HG03039 (cell line): Measurements from ENCODE around the gene THOP1.
A peak's percentile ranks its signal among the peaks of the same experiment; 100 is the strongest.

Experiments used
- ATAC-seq: cut with Tn5 transposase; IDR thresholded peaks from one replicate; pipeline ENCODE4 v1.9.1; 2021; ENCODE audit warnings: mild to moderate bottlenecking, moderate library complexity; ENCODE audit not compliant: unreplicated experiment

THOP1 gene

GRCh38 chr19:2785244-2785997 is at the start of gene THOP1:
Gene THOP1, plus strand, starts transcription at chr19:2785503. Its CDS starts 160 bp downstream, at chr19:2785663.
- peak; percentile 62 for ATAC-seq

DNA sequence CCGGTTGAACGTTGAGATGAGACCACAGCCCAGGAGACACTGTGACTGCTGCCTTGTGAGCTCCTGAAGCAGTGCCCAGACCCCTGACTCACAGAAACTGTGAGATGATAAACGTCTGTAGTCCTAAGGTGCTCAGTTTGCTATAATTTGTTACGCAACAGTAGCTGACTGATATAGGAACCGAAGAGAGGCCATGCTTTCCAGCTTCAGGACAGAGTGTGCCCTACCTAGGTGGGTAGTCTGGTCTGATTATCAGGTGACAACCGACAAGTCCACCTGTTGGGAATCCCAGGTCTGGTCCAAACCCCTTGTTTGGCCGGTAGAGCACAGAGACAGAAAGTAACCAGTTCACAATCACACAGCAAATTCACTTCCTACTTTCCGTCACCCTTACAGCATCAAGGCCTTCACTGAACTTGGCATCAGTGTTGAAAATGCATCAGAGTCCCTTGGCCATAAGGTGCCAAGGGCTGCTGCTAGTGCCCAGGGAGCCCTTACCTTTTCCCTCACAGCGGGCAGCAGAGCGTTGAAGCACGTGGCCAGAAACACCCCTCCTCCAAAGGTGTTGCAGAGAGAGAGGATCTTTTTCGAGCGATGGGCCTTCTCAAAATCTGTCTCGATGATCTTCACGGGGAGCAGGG is 48.6 kb upstream of the THOP1 start:
- no peak for ATAC-seq

GRCh38 chr19:2739602-2740313 is 45.5 kb upstream of the THOP1 start, which contains the start of gene SLC39A3:
Gene SLC39A3, minus strand, starts transcription at chr19:2740017. Its CDS starts 2,760 bp downstream, at chr19:2737257.
- ATAC-seq = peak; percentile 92

- ATAC-seq = no peak
These were observed 45.0 kb upstream of the THOP1 start for GRCh38 chr19:2740314-2740656.

GRCh38 chr19:2743099-2743498 is 42.2 kb upstream of the THOP1 start:
- no peak for ATAC-seq

GRCh38 chr19:2744113-2744512 is 41.2 kb upstream of the THOP1 start:
- ATAC-seq = no peak

DNA sequence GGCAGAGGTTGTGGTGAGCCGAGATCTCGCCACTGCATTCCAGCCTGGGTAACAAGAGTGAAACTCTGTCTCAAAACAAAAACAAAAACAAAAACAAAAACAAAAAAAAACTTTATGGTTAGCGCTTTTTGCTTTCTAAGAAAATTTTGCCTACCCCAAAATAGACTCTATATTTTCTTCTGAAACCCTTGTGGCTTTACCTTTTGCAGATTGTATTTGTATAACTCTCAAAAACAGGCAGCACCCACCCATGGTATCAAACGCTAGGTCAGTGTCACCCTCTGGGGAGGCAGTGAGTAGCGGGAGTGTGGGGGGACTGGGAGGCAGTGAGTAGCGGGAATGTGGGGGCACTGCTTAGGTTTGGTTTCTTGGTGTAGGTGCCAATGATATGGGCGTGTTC is 38.0 kb upstream of the THOP1 start:
- ATAC-seq = no peak

DNA sequence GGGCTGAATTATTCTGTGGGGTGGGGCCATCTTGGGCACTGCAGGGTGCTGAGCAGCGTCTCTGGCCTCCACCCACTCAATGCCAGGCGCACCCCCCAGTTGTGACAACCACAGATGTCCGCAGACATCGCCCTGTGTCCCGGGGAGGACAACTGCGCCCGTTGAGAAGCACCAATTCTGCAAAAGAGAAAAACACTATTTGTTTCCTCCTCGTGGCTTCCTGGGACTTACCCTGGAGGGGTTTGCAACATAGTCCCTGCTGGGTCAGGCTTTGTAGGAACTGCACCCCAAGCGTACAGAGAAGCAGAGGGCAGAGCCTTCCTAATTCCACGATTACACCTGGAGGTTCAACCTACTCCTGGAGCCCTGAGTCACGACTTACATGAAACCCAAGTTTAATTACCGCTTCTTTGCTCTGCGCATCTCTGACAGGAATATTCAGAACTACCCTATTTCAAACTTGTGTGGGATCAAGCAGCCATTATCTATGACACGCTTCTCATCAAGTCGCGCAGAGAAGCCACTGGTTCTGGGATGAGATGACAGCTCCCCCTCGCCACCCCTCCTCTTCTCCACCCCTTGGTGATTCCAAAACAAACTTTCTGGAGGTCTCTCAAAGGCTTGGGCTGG is 34.4 kb upstream of the THOP1 start:
- no peak for ATAC-seq

GRCh38 chr19:2751438-2751830 is 33.9 kb upstream of the THOP1 start:
- ATAC-seq = no peak

DNA sequence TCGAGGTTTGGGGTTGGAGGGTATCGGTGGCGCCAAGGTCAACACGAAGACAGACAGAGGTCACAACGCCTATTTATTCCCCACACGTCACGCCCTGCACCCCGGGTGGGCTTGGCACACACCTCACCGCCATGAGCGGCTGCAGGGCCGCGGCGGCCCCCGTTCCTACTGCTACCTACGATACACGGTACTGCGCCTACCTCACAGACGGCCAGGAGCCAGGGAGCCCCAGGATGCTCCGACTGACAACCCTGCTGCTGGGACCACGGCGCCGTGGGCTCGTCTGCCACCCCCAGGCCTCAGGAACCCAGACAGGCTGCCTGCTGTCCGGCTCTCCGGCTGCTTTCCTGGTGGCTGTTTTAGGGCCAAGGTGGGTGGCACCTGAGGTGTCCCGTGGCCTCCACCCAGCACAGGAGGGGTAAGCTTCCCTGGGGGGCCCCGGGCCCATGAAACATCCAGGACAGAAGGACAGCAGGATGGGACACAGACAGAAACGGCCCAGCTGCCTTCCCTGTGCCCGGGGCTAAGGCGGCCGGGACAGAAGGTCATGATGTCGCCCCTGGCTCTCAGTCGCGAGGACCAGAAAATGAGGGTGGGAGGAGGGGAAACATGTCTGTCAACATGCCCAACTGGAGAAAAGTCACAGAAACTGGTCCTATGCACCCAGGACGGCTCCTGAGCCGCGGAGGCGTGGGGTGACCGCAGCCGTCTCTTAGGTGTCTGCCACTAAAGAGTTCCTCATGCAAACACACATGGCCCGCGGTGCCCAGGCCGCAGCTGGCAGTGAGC is 30.4 kb upstream of the THOP1 start:
- no peak for ATAC-seq

GRCh38 chr19:2755448-2755705 is 29.9 kb upstream of the THOP1 start:
- ATAC-seq = no peak

DNA sequence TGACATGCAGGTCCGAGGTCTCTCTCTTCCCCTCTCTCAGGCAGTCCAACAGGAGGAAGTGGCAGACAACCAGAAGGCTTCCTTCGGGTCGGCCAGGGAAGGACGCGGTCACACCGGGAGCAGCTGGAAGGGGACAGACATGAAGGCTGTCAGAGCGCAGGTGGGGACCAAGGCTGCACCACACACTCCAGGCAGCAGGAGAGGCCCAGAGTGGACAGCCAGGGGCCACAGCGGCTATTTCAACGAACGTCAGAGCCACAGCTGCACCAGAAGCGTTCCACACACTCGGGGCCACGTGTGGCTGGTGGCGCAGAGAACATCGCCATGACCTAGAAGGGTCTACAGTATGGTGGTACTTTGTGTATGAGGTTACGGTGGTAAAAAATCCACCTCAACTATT is 29.5 kb upstream of the THOP1 start:
- ATAC-seq = no peak

DNA sequence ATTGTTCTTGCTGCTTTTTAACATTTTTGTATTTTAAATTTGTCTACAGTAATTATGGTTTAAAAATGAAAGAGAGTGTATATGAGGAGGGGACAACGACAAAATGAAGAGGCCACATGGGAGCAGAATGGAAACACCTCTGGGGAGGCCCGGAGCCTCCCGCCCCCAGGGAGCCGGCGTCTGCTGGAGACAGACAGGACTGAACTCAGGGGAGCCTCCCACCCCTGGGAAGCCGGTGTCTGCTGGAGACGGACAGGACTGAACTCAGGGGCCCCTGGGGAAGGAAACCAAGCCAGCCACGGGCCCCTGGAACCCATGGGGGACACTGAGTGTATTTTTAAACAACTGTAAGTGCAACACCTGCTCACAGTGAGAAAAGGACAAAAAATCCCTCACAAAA is 28.8 kb upstream of the THOP1 start:
- ATAC-seq = no peak

DNA sequence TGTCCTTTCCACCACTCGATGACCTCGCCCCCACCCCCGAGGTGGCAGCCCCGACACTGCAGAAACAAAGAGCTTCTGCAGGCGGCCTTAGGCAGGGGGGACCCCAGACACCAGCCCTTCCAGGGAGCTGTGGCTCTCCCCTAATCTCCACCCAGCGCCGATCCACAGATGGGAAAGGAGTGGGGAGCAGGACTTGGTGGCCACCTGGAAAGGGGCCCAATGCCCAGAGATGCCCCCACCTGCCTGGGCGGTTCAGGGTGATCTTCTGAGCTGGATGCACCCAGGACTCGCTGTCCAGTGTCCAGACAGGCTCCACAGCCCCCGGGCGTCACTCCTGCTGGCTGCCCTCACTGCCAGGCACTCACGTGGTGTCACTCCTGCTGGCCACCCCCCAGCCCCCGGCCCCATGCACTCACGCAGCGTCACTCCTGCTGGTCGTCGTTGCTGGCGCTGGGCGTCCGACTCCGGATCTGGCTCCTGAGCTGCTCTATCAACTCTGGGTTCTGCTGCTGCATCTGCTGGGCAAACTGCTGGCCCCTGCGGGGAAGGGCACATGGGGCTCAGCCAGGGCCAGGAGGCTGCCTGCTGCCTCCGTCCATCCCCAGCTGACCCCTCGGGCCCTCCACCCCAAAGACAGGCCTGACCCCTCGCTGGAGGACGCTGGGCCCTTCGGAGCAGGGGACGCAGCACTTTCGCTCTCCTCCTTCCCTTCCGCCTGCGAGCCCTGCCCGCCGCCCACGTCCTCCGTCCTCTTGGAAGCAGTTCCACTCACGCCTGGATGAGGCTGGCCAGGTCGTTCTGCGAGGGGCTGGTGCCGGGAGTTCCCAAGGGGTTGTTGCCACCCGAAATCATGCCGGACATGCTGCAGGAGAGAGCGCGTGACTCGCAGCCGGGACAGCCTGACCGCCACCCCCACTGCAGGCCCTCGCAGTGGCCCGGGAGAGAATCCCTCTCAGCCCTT is 28.1 kb upstream of the THOP1 start:
- ATAC-seq = no peak

DNA sequence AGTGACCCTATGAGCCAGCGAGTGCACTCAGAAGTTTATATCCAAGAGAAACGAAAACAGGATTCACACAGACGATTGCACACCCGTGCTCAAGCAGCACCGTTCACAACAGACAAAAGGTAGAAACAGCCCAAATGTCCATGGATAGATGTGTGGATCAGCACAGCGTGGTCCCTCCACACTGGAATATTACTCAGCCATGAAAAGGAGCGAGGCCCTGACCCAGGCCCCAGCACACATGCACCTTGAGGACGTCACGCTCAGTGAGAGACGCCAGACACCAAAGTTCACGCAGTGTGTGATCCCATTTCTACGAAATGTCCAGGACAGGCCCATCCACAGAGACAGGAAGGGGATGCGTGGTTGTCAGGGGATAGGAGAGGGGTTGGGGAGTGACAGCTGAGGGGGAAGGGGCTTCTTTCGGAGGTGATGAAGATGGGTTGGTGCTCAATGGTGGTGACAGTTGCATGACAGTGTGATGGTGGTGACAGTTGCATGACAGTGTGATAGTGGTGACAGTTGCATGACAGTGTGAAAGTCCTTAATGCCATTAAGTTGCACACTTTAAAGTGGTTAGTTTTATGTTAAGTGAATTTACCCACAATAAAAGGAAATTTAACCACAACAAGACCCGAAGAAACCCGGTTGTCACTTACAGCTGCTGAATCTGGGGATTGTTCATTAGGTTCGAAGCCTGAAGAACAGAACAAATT is 26.5 kb upstream of the THOP1 start:
- no peak for ATAC-seq

GRCh38 chr19:2759362-2759761 is 25.9 kb upstream of the THOP1 start:
- ATAC-seq = no peak

DNA sequence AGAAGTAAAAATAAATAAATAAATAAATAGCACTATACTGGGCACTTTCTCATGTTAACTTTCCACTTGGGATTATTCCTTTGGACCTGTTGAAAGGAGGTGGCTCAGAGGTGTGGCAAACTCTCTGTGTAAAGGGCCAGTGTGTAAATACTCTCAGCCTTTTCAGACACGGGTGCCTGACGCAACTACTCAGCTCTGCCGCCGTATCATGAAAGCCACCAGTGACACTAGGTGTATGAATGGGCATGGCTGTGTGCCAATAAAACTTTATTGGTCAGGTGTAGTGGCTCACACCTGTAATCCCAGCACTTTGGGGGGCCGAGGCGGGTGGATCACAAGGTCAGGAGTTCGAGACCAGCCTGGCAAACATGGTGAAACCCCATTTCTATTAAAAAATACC is 25.3 kb upstream of the THOP1 start:
- no peak for ATAC-seq

DNA sequence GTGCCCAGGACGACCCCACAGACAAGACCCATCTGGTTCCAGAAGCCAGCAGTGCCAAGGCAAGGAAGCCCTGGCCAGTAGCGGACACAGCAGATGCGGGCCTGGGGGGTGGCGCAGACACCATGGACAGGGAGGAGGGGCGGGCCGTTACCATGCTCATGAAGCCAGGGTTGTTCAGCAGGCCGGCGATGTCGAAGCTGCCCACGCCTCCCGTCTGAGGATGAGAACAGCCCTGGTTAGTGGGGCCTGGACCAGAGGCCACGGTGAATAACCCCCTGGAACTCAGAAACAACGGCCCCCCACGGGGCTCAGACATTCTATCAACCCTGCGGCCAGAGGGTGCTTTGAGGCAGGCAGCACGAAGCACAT is 24.0 kb upstream of the THOP1 start:
- no peak for ATAC-seq
